ENCODE data around the gene SNTB2.
A peak's percentile ranks its signal among the peaks of the same experiment; 100 is the strongest.

SNTB2 gene

DNA sequence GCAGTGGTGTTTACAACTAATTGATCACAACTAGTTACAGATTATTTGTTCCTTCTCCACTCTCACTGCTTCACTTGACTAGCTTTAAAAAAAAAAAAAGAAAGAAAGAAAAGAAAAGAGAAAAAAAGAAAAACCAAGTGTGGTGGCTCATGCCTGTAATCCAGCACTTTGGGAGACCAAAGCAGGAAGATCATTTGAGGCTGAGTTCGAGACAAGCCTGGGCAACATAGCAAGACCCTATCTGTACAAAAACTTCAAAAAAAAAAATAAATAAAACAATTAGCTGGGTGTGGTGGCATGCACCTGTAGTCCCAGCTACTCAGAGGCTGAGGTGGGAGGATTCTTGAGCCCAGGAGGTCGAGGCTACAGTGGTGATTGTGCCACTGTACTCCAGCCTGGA, 4.2 kb downstream of the SNTB2 start:
- H3K27ac ChIP-seq: no peak overlapping the region
- DNase-seq (ENCODE audit: low spot score): no peak
- TF ChIP-seq, protein P1, sequence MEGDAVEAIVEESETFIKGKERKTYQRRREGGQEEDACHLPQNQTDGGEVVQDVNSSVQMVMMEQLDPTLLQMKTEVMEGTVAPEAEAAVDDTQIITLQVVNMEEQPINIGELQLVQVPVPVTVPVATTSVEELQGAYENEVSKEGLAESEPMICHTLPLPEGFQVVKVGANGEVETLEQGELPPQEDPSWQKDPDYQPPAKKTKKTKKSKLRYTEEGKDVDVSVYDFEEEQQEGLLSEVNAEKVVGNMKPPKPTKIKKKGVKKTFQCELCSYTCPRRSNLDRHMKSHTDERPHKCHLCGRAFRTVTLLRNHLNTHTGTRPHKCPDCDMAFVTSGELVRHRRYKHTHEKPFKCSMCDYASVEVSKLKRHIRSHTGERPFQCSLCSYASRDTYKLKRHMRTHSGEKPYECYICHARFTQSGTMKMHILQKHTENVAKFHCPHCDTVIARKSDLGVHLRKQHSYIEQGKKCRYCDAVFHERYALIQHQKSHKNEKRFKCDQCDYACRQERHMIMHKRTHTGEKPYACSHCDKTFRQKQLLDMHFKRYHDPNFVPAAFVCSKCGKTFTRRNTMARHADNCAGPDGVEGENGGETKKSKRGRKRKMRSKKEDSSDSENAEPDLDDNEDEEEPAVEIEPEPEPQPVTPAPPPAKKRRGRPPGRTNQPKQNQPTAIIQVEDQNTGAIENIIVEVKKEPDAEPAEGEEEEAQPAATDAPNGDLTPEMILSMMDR (IDR thresholded peaks at IDR 0.05): no peak
- H3K4me3 ChIP-seq: no peak overlapping the region

DNA sequence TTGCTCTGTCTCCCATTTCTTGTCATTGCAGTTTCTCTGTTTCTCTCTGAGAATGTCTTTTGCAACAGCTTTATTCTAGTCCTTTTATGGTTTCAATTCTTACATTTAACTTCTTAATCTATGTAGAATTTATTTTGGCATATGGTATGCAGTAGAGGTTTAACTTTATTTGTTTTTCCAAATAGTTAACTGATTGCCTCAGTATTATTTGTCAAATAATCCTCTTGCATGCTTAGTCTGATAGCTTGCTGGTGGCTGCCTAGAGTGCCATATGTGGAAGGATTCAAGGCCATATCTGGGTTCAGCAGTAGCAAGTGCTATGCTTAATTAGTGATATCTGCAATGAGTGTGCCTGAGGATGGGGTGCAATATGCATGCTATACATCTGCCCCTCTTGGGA, 6.9 kb downstream of the SNTB2 start:
- TF ChIP-seq, protein P1 (IDR thresholded peaks at IDR 0.05): no peak
- no peak for DNase-seq (ENCODE audit: low spot score)
- H3K4me3 ChIP-seq: no peak overlapping the region
- peak overlapping the region in 1 of 2 donors; percentile 12 for H3K27ac ChIP-seq

DNA sequence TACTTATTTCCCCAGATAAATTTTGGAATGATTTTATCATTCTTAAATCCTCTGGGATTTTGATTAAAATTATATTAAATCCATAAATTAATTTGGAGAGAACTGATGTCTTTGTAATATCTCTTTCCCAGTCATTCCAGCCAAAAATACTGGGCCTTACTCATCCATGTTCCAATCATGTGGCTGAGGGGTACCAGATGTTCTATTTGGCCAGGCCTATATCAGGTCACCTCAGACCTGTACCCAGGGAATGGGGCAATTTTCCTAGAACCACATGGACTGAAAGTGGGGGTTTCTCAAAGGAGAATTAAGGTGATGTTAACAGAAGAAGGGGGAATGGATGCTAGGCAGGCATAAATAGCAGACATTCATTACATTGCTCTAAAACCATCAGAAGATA, 7.5 kb downstream of the SNTB2 start:
- TF ChIP-seq, protein P1 (IDR thresholded peaks at IDR 0.05): no peak
- Histone ChIP-seq H3K27ac (no peak overlapping the region), H3K4me3 (no peak overlapping the region)
- DNase-seq (ENCODE audit: low spot score): no peak

DNA sequence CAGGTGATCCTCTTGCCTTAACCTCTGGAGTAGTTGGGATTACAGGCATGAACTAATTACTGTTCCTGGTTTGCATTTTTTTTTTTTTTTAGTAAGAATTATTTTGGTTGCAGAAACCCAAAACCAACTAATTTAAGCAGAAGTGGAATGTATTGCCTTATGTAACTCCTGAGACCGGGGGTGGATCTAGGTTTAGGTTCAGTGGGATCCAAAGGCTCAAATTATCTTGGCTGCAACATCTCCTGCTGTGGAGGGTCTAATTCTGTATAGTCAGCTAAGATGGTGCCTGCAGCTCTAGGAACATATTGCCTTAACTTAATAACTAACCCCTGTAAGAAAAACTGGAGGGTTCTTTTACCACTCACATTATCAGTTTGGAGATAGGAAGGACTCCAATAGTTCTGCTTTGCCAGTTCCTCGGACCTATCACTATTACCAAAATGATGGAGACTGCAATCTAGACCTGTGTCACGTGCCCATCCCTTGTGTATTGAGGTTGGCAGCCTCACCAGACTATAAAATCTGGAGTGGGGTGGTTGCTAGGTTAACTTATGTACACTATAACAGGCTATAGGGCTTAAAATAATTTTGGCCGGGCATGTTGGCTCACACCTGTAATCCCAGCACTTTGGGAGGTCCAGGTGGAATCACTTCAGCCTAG, 8.5 kb downstream of the SNTB2 start:
- Histone ChIP-seq H3K27ac (peak overlapping the region in 1 of 2 donors; percentile 19), H3K4me3 (no peak overlapping the region)
- TF ChIP-seq, protein P1 (IDR thresholded peaks at IDR 0.05): no peak
- DNase-seq (ENCODE audit: low spot score): no peak

DNA sequence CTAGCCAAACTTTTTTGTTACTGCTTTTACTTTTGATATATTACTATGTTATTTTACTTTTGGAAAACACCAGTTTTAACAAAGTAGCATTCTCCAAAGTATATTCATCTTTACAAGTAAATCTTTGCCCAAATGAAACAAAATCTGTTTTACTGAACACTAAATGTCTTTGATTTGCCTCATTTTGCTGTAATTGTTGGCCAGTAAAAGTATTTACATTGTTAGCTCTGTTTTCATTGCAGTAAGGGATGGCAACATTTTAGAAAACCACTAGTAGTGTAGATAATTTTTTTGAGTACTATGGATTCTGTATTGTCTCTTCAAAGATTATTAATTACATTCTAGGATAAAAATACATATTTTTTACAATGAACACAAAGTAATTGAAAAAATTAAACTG, 10.6 kb downstream of the SNTB2 start:
- H3K4me3 ChIP-seq: no peak overlapping the region
- DNase-seq (ENCODE audit: low spot score): no peak
- TF ChIP-seq, protein P1 (IDR thresholded peaks at IDR 0.05): no peak
- no peak overlapping the region for H3K27ac ChIP-seq

DNA sequence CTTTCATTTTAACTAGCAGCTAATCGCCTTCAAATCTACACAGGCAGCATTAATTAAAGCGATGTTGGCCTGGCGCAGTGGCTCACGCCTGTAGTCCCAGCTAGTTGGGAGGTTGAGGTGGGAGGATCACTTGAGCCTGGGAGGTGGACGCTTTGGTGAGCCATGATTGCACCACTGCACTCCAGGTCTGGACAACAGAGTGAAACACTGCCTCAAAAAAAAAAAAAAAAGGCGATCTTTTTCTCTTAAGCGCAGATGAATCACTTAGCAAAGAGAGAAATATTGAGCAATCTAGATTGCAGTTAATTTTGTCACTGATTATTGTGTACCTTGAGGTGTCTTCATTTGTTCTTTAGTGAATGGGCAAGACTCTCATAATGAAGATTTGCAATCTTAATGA, 12.4 kb downstream of the SNTB2 start:
- Histone ChIP-seq H3K27ac (no peak overlapping the region), H3K4me3 (no peak overlapping the region)
- no peak for DNase-seq (ENCODE audit: low spot score)
- TF ChIP-seq, protein P1 (IDR thresholded peaks at IDR 0.05): no peak

DNA sequence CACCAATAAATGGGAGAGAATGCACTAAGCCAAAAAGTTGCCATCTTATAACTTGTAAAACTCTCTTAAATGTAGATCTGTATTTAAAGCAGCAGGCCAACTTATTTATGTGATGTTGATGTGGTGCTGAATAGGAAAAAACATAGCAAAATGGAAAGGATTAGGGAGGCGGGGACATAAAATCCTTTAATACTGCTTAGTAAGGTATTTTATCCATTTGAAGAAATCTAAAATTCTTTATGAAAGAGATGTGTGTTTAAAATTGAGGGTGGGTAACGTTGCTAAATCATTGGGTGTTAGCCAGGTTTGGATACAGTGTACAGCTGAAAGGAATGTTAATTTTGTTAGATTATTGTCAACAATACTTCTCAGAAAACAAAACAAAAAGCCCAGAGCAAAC, 14.3 kb downstream of the SNTB2 start:
- H3K27ac ChIP-seq: no peak overlapping the region
- DNase-seq (ENCODE audit: low spot score): no peak
- TF ChIP-seq, protein P1 (IDR thresholded peaks at IDR 0.05): no peak
- H3K4me3 ChIP-seq: no peak overlapping the region
